ENCODE measurements around the gene CD8A.
"Not testable (repeated sequence)": the region's sequence is repeated elsewhere in the genome, so short reads cannot be mapped to it uniquely, and the experiment has no call there.

CD8A gene

DNA sequence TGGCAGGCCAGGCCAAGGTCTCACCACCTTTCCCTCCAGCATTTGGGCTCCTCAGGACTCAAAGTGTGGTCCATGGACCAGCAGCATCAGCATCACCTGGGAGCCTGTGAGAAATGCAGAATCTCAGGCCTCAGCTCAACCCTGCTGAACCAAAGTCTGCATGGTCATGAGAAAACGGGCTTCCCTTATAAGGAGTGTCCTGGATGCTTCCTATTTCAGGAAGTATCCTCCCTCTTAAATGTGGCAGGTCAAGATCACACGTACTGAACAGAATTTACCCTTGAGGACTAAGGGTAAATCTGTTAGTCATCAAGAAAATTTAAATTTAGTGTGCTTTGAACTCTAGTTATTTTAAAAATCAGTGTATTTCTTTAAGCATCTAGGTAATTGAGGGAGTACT is 11.8 kb downstream of the CD8A start:
- DNase-seq (ENCODE audit: low read depth, low spot score), result no peak

DNA sequence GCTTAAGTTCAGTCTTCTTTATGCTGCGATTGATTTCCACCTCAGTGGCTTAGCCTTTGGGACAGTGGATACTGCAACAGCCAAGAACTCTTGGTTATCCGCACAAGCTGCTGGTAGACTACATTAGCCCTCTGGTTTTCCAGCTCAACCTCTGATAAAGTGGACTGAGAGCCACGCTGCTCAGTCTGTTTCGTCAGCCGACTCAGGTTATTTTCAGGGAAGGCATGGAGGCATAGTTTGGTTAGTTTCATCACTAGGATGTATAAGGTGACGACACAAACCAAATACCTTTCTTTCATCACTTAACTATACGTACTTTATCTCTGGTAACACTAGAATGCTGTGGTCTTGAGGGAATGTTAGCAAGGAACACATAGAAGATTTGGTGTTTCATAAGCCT is 14.2 kb downstream of the CD8A start:
- no peak for DNase-seq (ENCODE audit: low read depth, low spot score)

DNA sequence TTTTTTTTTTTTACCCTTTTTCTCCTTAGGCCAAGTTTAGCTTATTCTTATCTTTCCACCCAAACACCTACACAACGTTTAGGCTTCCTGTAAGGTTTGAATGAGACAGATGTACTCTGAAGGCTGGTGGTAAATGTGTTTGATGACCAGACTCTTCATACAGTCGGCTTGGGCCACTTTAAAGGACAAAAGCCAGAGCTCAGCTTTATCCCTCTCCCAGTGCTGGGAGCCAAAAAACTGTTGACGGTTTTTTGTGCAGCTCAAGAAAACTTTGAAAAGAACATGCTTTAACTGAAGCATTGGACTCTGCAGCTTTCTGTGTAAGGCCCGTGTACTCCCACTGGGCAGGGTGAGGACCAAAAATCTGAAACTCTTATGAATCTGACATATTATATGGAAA is 15.4 kb downstream of the CD8A start:
- no peak for DNase-seq (ENCODE audit: low read depth, low spot score)

GRCh38 chr2:86774862-86775261 is 15.9 kb downstream of the CD8A start:
- DNase-seq (ENCODE audit: low read depth, low spot score), result no peak

DNA sequence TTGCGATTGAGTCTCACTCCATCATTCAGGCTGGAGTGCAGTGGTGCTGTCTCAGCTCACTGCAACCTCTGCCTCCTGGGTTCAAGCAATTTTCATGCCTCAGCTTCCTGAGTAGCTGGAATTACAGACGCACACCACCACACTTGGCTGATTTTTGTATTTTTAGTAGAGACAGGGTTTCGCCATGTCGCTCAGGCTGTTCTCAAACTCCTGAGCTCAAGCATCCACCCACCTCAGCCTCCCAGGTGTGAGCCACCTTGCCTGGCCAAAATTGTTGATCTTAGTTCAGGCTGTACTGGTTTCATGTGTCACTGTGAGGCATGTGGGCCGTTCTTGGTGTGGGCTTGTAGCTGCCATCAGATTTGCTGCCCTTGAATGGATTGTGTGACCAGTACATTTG is 18.1 kb downstream of the CD8A start:
- no peak for DNase-seq (ENCODE audit: low read depth, low spot score)

DNA sequence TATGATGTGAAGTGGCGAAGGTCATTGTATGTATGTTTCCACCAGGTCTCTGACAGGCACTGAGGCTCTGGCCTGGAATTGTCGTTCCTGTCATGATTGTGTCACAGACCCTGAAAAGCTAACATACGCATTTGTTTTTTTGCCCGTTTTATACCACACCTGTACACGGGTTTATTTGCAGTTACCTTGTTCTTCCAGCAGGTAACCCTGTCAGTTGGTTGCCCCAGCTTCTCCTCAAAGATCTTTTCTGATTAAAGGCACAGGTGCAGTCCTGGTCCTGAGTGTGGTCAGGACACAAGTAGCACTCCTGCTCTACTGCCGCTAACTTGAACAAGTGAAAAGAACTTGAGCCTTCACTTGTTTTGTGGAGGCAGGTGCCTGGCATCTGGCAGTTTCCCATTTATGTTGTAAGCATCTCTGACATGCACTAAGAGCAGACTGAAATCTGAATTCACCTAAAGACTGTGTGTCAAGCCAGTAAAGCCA is 19.9 kb downstream of the CD8A start:
- DNase-seq (ENCODE audit: low read depth, low spot score), result no peak

GRCh38 chr2:86769838-86770237 is 20.9 kb downstream of the CD8A start:
- DNase-seq (ENCODE audit: low read depth, low spot score), result no peak

DNA sequence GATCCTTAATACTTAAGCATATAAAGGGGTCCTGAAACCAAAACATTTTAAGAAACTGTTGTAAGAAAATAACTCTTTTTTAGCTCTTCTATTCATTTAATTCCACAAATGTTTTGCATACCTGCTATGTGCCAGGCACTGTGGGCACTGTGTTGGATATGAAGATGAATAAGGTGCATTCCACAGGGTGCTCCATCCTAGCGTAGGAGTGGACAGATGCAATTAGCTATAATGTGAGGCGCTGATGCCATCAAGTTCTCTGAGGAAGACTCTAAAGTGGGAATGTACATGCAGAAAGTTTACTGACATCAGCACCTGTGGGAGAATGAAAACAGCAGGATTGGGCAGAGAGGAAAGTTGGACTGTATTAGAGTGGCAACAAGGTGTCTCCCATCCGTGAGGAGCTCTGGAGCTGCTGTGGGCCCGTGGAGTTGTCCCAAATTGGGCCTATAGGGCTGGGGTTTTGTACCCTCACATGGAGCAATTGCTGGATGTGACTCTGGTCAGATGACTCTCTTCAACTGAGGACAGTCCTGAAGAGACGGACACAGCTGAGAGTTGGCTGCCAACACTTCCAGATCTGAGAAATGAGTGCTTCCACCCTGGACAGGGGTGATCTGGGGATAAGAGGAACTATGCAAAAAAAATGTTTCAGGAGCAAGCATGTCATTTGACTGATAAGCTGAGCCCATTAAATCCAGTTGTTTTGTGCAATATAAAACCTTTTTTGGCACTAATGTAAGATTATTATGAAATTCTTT is 22.3 kb downstream of the CD8A start:
- no peak for DNase-seq (ENCODE audit: low read depth, low spot score)

DNA sequence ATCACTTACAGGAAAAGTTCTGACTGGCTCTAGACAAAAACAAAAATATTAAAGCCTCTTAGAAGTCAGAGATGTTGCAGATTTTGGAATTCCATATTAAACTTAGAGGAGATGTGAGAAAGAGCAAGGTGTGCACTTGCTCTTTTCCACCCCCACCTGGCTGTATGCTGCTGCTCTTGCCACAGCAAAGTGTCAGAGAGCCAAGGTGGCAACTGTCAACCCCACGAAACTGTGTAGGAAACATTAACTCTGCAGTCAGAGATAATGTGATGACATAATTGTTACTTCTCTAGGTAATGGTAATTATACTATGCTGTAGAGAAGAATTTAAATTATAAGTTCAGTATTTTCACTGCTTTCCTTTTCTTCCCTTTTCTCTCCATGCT is 25.4 kb downstream of the CD8A start:
- DNase-seq (ENCODE audit: low read depth, low spot score), result no peak

DNA sequence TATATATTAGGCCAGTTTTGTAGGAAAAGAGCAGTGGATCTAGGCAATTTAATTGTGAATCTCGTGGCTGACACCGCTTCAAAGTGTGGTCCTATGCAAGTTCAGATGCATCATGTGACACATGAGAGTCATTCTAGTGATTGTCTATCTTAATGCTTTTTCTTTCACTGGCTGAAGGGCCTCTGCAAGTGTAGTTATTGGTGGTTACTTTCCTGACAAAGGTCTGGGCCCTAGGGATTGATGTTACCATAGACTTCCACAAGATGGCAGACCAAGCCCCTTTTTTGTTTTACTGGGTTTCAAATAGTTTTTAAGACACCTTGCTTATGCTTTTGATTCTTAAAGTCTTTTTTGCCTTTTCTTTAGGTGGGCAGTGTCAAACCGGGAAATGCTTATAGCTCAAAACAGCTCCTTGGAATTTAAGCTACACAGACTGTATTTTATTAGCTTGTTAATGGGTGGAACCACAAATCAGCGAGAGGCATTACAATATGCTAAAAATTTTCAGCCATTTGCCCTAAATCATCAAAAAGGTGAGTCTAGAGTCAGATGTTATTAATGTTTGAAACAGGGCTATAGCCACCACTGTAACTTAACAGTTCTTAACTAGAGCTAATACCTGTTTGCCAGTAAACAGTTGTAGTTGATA is 25.9 kb downstream of the CD8A start:
- DNase-seq (ENCODE audit: low read depth, low spot score), result no peak

- no peak for DNase-seq (ENCODE audit: low read depth, low spot score)
Measured at GRCh38 chr2:86760371-86760770, 30.3 kb downstream of the CD8A start.

- no peak for DNase-seq (ENCODE audit: low read depth, low spot score)
Measured at GRCh38 chr2:86758405-86758804, 32.3 kb downstream of the CD8A start.

DNA sequence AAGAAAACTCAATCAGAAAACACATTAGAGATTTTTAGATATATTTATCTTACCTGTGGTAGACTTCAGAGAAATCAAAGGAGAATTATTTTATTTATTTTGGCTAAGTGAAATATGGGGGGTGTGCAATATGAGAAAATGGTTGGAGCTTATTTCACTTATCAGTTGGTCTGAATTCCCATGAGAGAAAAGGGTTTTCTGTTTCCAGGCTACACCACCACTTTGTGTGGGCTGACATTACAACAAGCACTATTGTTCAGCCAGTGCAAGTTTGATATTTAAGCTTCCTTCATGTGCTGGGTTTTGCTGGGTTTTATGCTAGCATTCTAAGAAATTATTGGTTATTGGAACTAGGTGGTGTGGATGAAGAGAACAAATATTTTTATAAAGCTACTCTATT is 37.1 kb downstream of the CD8A start:
- DNase-seq (ENCODE audit: low read depth, low spot score), result no peak

- DNase-seq (ENCODE audit: low read depth, low spot score), result no peak
Measured at GRCh38 chr2:86752934-86753333, 37.8 kb downstream of the CD8A start.

DNA sequence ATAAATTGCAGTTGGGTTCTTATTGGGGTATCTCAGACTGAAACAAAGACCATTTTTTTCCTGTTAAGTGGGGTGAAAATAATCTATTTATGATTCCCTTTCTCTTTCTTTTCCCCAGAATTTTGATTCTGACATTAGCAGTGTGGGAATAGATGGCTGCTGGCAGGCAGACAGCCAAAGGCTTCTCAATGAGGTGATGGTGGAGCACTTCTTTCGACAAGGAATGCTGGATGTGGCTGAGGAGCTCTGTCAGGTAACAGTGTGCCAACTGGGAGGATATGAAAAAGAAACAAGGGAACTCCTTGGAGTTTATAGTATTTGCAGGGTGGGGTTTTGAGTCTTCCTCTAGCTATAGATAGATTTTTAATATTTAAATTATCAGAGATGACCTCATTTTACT is 38.9 kb downstream of the CD8A start:
- DNase-seq (ENCODE audit: low read depth, low spot score), result no peak

GRCh38 chr2:86750240-86750839 is 40.4 kb downstream of the CD8A start:
- DNase-seq (ENCODE audit: low read depth, low spot score), result no peak

DNA sequence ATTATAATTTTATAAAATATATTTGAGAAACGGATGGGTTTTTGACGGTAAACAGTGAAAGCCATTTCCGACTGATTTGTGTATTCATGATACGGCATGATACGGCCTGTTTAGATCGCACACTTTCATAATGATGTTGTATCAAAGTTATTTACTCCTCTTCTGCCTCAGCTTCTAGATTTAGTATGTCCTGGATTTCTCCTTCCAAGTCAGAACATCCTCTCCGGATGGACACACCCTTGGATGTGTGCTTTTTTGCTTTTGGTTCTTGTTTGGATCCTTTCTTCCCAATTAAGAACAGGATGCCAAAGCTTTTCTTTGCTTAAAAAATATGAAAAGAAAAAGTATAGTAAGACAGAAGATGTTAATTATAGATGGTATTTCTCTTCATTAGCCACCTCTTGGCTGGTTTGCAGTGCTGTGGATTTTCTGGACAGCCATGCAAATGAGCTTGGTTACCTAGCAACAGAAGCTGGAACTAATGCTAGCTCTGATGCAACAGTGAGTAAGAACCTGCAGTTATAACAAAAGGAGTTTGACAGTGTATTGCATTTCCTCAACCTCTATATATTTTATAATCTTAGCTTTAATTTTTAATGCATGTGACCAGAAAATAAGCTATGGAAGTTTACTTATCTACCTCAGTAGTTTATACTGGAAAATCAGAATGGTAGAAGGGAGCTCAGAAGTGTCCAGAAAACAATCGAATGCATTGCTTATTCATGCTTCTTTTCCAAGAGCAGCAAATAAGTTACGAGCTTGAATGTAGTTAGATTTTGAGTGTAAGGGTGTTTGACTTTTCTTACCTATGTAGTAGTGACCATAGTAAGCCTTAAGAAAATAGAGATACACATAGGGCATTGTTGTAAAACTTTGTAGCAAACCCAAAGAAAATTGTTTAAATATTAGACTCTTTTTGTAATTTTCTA is 42.7 kb downstream of the CD8A start:
- no peak for DNase-seq (ENCODE audit: low read depth, low spot score)

DNA sequence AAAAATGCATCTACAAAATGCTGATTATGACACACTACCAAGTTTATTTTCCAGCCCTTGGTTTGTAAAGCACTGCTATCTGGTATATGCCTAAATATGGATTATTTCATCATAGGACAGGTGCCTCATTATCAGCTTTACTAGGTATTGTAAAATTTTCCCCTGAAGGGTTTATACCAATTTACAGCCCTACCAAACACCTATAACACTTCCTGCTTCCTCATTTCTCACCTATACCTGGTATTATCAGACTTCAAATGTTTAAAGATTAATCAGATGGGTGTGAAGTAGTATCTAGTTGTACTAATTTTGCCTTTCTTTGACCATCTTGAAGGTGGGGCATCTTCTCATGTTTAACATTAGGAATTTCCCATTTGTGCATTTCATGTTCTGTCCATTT is 43.8 kb downstream of the CD8A start:
- DNase-seq (ENCODE audit: low read depth, low spot score), result no peak

DNA sequence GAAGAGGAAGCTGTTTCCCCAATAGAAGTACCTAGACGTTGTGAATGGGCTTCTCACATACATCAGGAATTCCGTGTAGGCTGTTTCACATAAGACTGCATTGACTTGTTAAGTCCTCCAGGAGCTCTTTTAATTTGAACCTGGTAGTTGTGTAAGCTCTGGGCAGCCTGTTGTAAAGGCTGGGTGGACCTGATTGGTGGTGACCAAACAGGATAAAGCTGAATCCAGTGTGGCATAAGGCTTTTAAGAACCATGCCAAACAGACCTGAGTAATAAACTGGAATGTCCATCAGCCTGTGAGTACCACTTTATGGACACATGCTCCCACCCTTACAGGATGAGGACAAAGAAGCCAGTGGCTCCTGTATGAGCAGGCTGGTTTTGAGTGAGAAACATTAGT is 46.6 kb downstream of the CD8A start:
- no peak for DNase-seq (ENCODE audit: low read depth, low spot score)

DNA sequence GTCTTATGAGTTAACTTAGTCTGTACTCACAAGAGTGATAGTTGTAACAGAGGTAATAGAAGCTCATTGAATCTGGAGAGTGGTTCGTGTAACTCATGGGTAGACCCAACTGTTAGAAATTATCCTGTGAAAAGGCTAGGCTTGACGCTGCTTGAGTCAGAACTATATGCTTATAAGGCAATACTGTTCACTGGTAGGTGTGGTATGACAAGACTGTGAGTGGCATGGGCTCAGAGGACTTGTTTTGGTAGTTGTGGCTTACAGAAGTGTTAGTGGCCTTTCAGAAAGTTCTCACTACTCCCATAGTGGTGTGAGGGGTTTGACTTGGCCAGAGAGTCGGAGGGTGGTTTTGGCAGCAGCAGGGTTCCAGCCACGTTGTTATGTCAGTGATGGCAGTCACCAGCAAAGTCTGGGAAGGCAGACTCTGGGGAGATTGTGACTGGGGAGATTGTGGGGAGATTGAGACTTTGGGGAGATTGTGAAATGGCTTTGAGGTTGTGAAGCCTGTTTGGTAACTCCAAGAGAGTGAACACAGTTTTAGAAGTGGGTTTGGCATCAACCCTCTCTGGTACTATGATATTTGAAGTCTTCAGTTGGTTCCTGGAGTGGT is 48.7 kb downstream of the CD8A start:
- not testable (repeated sequence) for DNase-seq (ENCODE audit: low read depth, low spot score)

DNA sequence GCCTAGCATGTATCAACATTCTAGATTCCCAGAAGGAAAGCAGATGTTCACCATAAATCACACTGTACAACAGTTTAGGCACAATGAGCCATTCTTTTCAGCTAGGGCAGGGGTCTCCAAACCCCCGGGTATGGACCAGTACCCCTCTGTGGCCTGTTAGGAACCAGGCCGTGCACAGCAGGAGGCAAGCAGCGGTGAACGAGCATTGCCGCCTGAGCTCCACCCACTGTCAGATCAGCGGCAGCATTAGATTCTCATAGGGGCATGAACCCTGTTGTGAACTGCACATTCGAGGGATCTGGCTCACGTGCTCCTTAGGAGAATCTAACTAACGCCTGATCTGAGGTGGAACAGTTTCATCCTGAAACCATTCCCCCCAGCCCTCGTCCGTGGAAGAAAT is 50.8 kb downstream of the CD8A start:
- not testable (repeated sequence) for DNase-seq (ENCODE audit: low read depth, low spot score)
